ENCODE results near the gene WDFY3. TPM values are rescaled to one million over a fixed set of nuclear protein-coding genes. Genes with fewer than 3 reads are reported as not detected.

The WDFY3 gene
- total RNA-seq, 1 experiment from 2014 or later, result 39.9 TPM

DNA sequence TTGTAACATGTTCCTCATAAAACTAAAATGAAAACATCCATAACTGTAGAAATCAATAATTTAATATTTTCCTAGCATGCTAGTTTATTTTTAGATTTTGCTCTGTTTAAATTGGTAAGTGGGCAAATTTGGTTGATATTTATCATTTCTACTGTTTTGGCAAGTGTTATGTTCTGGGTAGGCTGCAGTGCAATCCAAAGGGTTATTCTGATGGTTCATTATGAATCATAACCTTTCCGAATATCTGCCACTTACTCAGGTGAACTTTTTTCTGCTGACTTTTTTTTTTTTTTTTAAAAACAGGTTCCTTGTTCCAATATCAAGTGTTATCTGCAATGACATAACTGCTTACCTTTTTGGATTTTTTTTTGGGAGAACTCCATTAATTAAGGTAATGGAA, 331.5 kb downstream of the WDFY3 start:
- CTCF ChIA-PET, result no interaction called here
- Histone ChIP-seq H3K4me2 (ENCODE audit: low read length) (no peak overlapping the region), H3K9me2 (ENCODE audit: insufficient read depth) (no peaks in the 10 kb centered on the region), H3K27me3 (ENCODE audit: insufficient read depth, low read length) (no peaks in the 10 kb centered on the region), H3K9ac (ENCODE audit: low read length) (no peak overlapping the region), H4K20me1 (ENCODE audit: insufficient read depth) (no peaks in the 10 kb centered on the region), H3K27ac (ENCODE audit: low read depth, low read length) (no peak overlapping the region), H2AFZ (ENCODE audit: low read depth, low read length, poor library complexity, severe bottlenecking) (no peak overlapping the region), H3K9me3 (ENCODE audit: control insufficient read depth in 1 of 2, insufficient read depth in 1 of 2, low read depth in 1 of 2, low read length in 2 of 2) (no peaks in the 10 kb centered on the region), H3K4me1 (ENCODE audit: control insufficient read depth in 1 of 2, insufficient read depth in 2 of 2, low read length in 2 of 2) (no peaks in the 10 kb centered on the region), H3K79me2 (ENCODE audit: insufficient read depth, low read length) (no peaks in the 10 kb centered on the region), H3K4me3 (replicated peaks in 1 of 2; ENCODE audit: low read depth in 1 of 2, low read length in 2 of 2) (no peak overlapping the region), H3K36me3 (ENCODE audit: control insufficient read depth in 1 of 2, insufficient read depth in 2 of 2, low read length in 2 of 2) (no peaks in the 10 kb centered on the region)
- DNase-seq (ENCODE audit: low read depth, low spot score) (no peak), ATAC-seq (no peak)
- POLR2A ChIA-PET, result no interaction called here
- intact Hi-C loops (cut with micrococcal nuclease), result no loop called here
- no TSS peak for BruUV-seq (replicated peaks)
- TF ChIP-seq, protein P1, sequence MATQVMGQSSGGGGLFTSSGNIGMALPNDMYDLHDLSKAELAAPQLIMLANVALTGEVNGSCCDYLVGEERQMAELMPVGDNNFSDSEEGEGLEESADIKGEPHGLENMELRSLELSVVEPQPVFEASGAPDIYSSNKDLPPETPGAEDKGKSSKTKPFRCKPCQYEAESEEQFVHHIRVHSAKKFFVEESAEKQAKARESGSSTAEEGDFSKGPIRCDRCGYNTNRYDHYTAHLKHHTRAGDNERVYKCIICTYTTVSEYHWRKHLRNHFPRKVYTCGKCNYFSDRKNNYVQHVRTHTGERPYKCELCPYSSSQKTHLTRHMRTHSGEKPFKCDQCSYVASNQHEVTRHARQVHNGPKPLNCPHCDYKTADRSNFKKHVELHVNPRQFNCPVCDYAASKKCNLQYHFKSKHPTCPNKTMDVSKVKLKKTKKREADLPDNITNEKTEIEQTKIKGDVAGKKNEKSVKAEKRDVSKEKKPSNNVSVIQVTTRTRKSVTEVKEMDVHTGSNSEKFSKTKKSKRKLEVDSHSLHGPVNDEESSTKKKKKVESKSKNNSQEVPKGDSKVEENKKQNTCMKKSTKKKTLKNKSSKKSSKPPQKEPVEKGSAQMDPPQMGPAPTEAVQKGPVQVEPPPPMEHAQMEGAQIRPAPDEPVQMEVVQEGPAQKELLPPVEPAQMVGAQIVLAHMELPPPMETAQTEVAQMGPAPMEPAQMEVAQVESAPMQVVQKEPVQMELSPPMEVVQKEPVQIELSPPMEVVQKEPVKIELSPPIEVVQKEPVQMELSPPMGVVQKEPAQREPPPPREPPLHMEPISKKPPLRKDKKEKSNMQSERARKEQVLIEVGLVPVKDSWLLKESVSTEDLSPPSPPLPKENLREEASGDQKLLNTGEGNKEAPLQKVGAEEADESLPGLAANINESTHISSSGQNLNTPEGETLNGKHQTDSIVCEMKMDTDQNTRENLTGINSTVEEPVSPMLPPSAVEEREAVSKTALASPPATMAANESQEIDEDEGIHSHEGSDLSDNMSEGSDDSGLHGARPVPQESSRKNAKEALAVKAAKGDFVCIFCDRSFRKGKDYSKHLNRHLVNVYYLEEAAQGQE (IDR thresholded peaks at IDR 0.05; ENCODE audit: low read depth), result no peak
- TF ChIP-seq CEBPB (IDR thresholded peaks at IDR 0.05; ENCODE audit: low read depth) (no peak), ELF1 (IDR thresholded peaks at IDR 0.05; ENCODE audit: borderline replicate concordance, low read depth) (no peak), SP1 (IDR thresholded peaks at IDR 0.05; ENCODE audit: low read depth) (no peak), FOSL1 (IDR thresholded peaks at IDR 0.05; ENCODE audit: low read depth) (no peak), POLR2A (IDR thresholded peaks at IDR 0.05; ENCODE audit: borderline replicate concordance, extremely low read depth, insufficient read depth, insufficient read length) (no peak), YY1 (IDR thresholded peaks at IDR 0.05; ENCODE audit: extremely low read depth, insufficient replicate concordance, low read depth, low read length) (no peak), ZFX (IDR thresholded peaks at IDR 0.05) (no peak), SIN3A (IDR thresholded peaks at IDR 0.05; ENCODE audit: low read depth) (no peak), POLR2AphosphoS5 (IDR thresholded peaks at IDR 0.05; ENCODE audit: low read depth, low read length) (no peak), SRF (IDR thresholded peaks at IDR 0.05; ENCODE audit: low read depth) (no peak), ZNF274 (IDR thresholded peaks at IDR 0.05; ENCODE audit: low read depth, low read length) (no peak), EZH2 (IDR thresholded peaks at IDR 0.05) (no peak), CBX3 (IDR thresholded peaks at IDR 0.05; ENCODE audit: low read depth) (no peak)
- TF ChIP-seq, protein P2, sequence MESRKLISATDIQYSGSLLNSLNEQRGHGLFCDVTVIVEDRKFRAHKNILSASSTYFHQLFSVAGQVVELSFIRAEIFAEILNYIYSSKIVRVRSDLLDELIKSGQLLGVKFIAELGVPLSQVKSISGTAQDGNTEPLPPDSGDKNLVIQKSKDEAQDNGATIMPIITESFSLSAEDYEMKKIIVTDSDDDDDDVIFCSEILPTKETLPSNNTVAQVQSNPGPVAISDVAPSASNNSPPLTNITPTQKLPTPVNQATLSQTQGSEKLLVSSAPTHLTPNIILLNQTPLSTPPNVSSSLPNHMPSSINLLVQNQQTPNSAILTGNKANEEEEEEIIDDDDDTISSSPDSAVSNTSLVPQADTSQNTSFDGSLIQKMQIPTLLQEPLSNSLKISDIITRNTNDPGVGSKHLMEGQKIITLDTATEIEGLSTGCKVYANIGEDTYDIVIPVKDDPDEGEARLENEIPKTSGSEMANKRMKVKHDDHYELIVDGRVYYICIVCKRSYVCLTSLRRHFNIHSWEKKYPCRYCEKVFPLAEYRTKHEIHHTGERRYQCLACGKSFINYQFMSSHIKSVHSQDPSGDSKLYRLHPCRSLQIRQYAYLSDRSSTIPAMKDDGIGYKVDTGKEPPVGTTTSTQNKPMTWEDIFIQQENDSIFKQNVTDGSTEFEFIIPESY (IDR thresholded peaks at IDR 0.05; ENCODE audit: extremely low read depth, insufficient replicate concordance, low read length), result no peak
- TF ChIP-seq, protein P3, sequence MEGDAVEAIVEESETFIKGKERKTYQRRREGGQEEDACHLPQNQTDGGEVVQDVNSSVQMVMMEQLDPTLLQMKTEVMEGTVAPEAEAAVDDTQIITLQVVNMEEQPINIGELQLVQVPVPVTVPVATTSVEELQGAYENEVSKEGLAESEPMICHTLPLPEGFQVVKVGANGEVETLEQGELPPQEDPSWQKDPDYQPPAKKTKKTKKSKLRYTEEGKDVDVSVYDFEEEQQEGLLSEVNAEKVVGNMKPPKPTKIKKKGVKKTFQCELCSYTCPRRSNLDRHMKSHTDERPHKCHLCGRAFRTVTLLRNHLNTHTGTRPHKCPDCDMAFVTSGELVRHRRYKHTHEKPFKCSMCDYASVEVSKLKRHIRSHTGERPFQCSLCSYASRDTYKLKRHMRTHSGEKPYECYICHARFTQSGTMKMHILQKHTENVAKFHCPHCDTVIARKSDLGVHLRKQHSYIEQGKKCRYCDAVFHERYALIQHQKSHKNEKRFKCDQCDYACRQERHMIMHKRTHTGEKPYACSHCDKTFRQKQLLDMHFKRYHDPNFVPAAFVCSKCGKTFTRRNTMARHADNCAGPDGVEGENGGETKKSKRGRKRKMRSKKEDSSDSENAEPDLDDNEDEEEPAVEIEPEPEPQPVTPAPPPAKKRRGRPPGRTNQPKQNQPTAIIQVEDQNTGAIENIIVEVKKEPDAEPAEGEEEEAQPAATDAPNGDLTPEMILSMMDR (IDR thresholded peaks at IDR 0.05 in 2 of 3, conservative IDR thresholded peaks at IDR 0.05 in 1 of 3; ENCODE audit: borderline replicate concordance in 1 of 3, insufficient read depth in 1 of 3, low read depth in 2 of 3, low read length in 2 of 3), result no peak
- TF ChIP-seq, protein P4, sequence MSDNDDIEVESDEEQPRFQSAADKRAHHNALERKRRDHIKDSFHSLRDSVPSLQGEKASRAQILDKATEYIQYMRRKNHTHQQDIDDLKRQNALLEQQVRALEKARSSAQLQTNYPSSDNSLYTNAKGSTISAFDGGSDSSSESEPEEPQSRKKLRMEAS (IDR thresholded peaks at IDR 0.05), result no peak
- RAD21 ChIA-PET (ENCODE audit: low non-redundant PET in 1 of 2, low total read pairs in 2 of 2, uncharacterized antibody in 2 of 2, unreplicated experiment in 2 of 2), result no interaction called here

All from HCT116 (cell line).